Adipose tissue (tissue), 3 donors: ENCODE results near the gene IFT122. TPM values are rescaled to one million over a fixed set of nuclear protein-coding genes. Genes with fewer than 3 reads are reported as not detected.
"Not testable (repeated sequence)": the region's sequence is repeated elsewhere in the genome, so short reads cannot be mapped to it uniquely, and the experiment has no call there.

Source experiments
- H3K27ac ChIP-seq: one replicate; pipeline ENCODE4 v1.5.1; 2013; ENCODE audit warnings: low read depth, low read length
- WGBS, 3 donors: extraction: QIAGEN DNeasy Blood & Tissue Kit; methylation state at CpG; one replicate each; pipeline ENCODE4 v1.1.7; 2013; 5-methylcytosine and 5-hydroxymethylcytosine counted together
- polyA plus RNA-seq, 3 donors: library from polyadenylated mRNA; stranded (reverse); fragments of 200-250 nt; gene quantifications; one replicate each; pipeline ENCODE4 v1.2.3, GENCODE V29; 2013
- donor health status: healthy with polysubstance abuse.
- donor health status: Bipolar disorder and iron deficiency.
- donor health status: healthy.

IFT122 gene
- polyA plus RNA-seq, 3 donors, result 14.1 to 19.0 (median 15.6) TPM

DNA sequence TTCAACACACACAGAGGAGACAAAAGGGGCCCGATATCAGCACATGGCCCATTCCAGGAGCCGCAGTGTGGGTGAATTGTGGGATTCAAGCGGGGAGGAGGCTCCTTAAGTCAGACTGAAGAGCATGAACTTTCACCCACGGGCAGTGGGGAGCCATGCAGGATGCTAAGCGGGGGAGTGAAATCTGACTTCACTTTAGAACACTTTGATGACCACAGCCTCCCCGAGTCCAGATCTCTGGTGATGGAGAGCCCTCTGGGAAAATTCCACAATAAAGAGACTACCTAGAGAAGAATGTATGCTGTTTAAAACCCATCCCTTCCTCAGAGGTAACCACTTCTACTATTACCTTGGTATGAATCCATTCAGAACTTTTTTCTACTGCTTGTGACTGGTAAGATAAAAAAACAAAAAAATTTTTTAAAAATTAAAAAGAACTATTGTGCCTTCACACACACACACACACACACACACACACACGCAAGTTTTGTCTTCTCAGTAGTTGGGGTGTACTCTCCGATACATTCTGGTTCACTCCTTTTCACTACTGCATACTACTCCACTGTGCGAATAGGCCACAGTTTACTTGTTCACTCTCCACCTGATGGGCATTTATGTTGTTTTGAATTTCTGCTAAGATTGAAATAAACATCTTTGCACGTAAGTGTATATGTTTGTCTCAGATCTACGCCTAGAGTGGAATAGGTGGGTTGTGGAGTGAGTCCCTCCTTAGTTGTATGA is 100.9 kb downstream of the IFT122 start:
- 90 to 94% (median 92%) methylated on average over 11 of the region's 11 CpGs for WGBS, 3 donors
- H3K27ac ChIP-seq, result no peak overlapping the region

DNA sequence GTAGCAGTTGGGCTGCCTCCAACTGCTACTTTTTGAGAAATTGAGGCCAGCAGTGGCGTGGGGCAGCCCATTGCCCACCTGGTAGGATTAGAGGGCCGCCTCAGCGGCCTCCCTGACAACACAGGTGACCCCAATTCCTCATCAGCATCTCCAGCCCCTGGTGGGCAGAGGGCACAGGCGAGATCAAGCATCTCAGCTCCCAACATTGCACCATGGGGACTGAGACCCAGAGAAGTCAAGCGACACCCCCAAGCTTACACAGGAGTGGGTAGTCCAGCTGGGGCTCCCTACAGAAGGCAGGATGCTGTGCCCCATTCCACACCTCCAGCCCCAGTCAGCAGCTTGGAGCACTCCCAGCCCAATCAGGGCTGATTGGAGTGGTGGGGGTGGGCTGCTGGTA is 102.7 kb downstream of the IFT122 start:
- 93 to 97% (median 95%) methylated on average over 5 of the region's 5 CpGs for WGBS, 3 donors
- H3K27ac ChIP-seq, result no peak overlapping the region

GRCh38 chr3:129543156-129543790 is 103.2 kb downstream of the IFT122 start, which contains the start of gene H1-8:
TSS of gene H1-8 (plus strand) at chr3:129543175. CDS start at chr3:129543219, 44 bp downstream.
- no peak within 1 kb of the TSS for H3K27ac ChIP-seq
- 84 to 90% (median 89%) methylated on average over 16 of the region's 16 CpGs for WGBS, 3 donors

DNA sequence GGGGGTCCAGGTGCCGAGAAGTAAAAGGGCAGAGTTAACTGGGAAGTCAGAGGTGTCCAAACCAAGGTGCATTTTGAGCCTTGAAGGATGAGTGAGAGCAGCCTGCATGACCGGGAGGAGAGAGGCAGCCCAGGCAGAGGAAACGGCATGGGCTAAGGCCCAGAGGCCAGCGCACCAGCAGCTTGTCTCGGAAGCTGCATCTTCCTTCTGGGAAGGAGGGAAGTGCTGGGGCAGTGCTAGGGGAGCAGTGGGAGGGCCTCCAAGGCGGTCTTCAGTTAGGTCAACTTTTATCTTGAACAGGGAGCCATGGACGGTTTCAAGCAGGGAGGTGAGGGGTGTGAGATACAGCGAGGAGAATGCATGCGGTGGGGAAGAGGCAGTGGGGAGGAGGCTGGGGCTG is 104.0 kb downstream of the IFT122 start:
- 82 to 88% (median 88%) methylated on average over 9 of the region's 9 CpGs for WGBS, 3 donors
- no peak overlapping the region for H3K27ac ChIP-seq

DNA sequence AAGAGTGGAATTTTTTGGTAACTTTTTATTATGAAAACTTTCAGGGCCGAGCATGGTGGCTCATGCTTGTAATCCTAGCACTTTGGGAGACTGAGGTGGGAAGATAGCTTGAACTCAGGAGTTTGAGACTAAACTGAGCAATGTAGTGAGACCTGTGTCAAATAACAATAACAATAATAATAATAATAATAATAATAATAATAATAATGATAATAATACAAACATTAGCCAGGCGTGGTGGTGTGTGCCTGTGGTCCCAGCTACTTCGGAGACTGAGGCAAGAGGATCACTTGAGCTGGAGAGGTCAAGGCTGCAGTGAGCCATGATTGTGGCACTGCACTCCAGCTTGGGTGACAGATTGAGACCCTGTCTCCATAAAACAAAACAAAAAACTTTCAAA is 105.9 kb downstream of the IFT122 start:
- WGBS, 3 donors, result 92 to 98% (median 93%) methylated on average over 3 of the region's 3 CpGs
- not testable (repeated sequence) for H3K27ac ChIP-seq

GRCh38 chr3:129547241-129547640 is 107.2 kb downstream of the IFT122 start:
- WGBS, 3 donors, result 96 to 97% (median 97%) methylated on average over 24 of the region's 24 CpGs
- no peak overlapping the region for H3K27ac ChIP-seq

GRCh38 chr3:129548104-129548965 is 108.3 kb downstream of the IFT122 start:
- 64 to 91% (median 83%) methylated on average over 19 of the region's 19 CpGs for WGBS, 3 donors

GRCh38 chr3:129549006-129549800 is 109.2 kb downstream of the IFT122 start:
- H3K27ac ChIP-seq, result no peak overlapping the region
- WGBS, 3 donors, result 88 to 93% (median 89%) methylated on average over 18 of the region's 18 CpGs

More at GRCh38 chr3:129548104-129548965, 108.3 kb downstream of the IFT122 start:
- H3K27ac ChIP-seq, result no peak overlapping the region

- H3K27ac ChIP-seq, result no peak overlapping the region
- 76 to 86% (median 83%) methylated on average over 3 of the region's 3 CpGs for WGBS, 3 donors
Measured at GRCh38 chr3:129549805-129550204, 109.8 kb downstream of the IFT122 start.

DNA sequence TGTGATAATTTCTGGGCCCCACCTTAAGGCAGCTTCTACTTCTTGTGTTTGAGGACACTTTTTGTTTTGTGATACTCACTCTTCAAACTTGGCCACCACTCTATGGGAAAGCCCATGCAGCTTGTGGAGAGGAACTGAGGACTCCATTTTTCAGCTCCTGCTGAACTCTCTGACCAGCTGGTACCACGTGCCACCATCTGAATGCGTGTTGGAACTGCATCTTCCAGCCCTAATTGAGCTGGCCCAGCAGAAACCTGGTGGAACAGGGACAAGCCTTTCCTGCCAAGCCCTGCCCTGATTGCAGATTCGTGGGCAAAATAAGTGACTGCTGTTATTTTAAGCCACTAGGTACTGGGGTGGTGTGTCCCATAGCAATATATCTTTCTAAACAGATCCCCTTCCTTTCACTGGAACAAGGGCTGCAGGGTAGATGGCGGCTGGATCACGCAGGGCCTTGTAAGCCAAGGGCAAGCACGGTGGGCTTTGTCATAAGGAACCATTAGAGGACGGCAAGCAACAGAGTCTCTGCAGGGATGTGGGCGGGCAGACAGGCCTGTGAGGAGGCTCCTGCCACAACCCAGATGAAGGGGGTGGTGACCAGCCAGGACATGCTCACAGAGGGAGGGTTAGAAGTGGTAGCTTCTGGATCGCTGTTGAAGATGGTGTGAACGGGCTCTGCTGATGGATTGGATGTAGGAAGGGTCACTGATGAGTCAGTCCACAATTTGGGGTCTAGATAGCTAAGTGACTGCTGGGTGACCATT is 112.4 kb downstream of the IFT122 start:
- WGBS, 3 donors, result 70 to 81% (median 71%) methylated on average over 10 of the region's 10 CpGs
- no peak overlapping the region for H3K27ac ChIP-seq

DNA sequence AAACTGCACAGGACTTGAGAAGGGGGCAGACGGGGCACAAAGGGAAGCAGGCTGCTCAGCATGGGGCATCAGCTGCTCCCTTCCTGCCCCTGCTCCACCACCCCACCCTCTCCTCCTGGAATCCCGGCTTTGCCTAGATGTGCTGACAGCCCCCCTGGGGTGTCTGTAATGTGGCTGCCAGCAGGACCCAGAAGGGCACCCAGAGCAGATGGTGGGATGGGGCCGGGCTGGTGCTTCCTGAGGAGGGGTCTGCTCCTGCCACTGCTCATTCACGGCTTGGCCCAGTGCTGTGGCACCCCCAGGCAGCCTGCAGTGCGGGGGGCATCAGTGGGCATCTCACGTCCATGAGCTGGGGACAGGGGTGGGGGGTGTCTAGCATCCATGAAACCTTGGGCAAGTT is 113.1 kb downstream of the IFT122 start:
- WGBS, 3 donors, result 73 to 78% (median 75%) methylated on average over 6 of the region's 6 CpGs
- H3K27ac ChIP-seq, result no peak overlapping the region

DNA sequence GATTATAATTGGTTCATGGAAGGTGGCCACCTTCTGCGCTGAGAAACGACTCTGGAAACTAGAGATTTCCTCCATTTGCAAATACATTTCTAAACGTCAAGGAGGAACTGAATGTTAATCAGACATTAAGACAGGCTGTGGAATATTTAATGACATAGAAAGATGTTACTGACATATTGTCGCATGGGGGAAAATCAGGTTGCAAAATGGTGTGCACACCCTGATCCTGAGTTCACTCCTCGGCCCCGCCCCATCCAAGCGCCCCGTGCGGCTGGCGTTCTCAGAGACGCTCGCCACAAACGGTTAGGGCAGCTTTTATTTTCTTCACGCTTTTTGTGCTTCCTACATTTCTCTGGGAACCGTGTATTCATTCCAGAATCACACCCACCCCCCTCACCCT is 113.7 kb downstream of the IFT122 start:
- 44 to 65% (median 45%) methylated on average over 15 of the region's 15 CpGs for WGBS, 3 donors
- no peak overlapping the region for H3K27ac ChIP-seq

DNA sequence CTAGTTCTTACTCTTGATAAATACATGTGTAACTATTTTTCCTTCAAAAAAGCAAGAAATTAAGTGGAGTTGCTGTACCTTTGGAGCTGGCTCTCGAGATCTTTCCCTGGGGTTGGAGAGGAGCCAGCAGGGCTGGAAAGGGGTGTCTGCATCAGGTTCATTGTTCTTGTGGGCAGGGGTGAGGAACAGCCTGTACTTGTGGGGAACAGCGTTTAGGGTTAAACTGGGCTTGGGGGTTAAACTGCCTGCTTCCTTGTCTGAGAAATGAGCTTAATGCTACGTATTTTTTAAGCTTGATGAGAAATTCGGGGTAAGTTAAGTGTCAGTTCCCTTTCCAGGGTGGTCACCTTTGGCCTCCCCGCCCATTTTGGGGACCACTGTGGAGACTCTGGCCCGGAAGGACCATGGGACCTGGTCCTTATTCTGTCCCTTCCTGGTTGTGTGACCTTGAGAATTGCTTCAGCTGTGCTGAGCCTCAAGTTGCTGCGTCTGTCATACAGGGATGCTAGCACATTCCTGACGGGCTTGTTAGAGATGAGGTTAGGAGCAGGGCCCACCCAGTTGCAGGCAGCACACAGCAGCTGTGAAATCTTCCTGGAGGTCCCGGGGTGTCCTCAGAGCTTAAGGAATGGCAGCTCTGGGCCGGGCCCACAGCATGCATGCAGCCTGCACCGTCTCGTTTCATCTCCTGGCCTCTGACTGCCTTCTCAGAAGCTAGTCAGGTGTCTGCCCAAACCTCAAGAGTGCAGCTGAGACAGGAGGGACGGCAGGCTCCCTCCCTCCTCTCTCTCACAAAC is 114.5 kb downstream of the IFT122 start:
- H3K27ac ChIP-seq, result no peak overlapping the region
- 48 to 60% (median 58%) methylated on average over 13 of the region's 13 CpGs for WGBS, 3 donors

DNA sequence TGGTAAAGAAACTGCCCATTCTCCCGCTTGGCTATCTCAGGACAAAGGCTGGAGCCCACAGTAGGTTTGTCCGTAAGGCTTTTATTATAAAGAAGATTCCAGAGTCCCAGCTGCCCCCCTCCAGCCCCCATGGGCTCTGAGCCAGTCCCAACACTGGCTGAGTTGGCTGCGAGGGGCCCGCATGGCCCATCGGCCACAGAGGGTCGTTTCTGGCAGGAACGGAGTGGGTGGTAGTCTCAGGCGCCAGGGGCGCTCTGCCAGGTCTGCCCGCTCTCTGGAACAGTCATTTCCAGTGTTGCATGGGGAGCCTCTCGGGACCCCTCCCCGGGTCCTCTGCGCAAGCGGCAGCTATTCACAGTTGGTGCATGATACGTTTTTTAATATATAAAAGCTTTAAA is 115.1 kb downstream of the IFT122 start:
- WGBS, 3 donors, result 60 to 81% (median 66%) methylated on average over 15 of the region's 15 CpGs
- no peak overlapping the region for H3K27ac ChIP-seq

DNA sequence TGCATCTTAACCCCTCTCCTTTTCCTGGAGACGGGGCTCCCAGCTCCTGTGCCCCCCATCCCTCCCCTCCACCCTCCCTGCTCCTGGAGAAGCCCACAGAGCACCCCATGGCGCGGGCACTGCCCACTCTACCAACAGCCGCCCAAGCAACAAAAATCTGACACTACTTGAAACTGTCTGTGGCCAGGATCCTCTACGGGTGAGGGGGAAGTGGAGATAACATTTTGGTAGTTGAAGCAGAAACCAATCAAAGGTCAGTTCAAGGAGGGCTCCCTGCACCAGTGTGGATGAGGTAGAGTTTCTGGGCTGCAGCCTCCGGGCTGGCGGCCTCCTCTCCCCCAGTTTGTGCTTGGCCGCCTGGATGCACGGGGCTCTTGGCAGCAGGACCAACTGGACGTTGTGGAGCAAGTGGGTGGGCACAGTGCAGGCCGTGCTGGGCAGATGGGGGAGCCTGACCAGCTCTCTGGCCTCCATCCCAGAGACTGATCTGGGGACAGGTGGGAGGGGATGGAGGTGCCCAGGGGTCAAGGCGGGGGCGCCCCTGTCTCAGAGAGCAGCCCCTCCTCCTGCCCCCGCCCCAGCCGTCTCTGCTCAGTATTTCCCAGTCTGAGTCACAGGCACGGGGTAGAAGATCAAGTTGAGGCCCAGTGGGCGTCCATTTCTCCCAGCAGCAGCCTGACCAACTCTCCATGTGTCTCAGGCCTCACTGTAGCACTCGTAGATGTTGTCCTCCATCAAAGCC is 115.8 kb downstream of the IFT122 start:
- no peak overlapping the region for H3K27ac ChIP-seq
- 71 to 87% (median 78%) methylated on average over 18 of the region's 18 CpGs for WGBS, 3 donors

DNA sequence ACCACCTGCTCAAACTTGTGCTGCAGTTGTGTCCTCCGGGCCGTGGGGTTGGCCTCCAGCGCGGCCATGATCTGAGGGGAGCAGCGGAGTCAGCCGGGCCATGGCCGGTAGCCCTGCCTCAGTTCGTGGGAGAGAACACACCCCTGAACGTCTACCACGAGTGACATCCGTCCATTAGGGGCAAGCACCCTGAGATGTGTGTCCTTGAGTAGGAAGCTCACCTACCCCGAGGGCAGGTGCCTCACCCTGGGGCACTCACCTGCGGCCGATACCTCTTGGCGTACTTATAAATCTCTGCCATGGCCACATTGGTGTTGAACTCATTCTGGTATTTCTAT is 116.3 kb downstream of the IFT122 start:
- no peak overlapping the region for H3K27ac ChIP-seq
- 92 to 95% (median 93%) methylated on average over 15 of the region's 15 CpGs for WGBS, 3 donors
